NCI-H1417 treated with DMSO at 0.1 percent for 48 hours (cell line): ENCODE measurements around the gene OR7E24.
A peak's percentile ranks its signal among the peaks of the same experiment; 100 is the strongest.
"Not testable (repeated sequence)": the region's sequence is repeated elsewhere in the genome, so short reads cannot be mapped to it uniquely, and the experiment has no call there.

Source experiments
- DNase-seq: peaks from one replicate; lab custom pipeline; 2025; lab: John Stamatoyannopoulos, UW

OR7E24 gene

DNA sequence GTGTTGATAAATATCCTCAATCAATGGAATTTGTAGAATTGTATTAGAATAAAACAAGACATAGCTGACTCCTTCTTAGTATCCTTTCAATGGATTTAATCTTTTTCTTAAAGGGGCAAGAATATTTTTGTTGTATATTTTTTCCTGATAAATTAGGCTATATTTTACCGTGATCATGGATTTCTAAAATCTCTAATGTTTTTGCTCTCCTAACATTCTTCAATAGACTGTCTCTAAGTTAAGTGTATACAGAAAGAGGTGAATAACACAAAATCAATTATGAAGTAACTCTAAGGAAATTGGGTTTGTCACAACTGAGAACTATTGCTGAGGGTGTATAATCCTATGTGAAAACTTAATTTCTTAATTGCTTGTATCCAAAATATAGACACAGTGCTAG, at the start of gene OR7E24:
Gene OR7E24, plus strand, starts transcription at position 301 of the 400 bp plus-strand sequence. CDS start 114 bp downstream, outside the sequence.
- DNase-seq = no peak

DNA sequence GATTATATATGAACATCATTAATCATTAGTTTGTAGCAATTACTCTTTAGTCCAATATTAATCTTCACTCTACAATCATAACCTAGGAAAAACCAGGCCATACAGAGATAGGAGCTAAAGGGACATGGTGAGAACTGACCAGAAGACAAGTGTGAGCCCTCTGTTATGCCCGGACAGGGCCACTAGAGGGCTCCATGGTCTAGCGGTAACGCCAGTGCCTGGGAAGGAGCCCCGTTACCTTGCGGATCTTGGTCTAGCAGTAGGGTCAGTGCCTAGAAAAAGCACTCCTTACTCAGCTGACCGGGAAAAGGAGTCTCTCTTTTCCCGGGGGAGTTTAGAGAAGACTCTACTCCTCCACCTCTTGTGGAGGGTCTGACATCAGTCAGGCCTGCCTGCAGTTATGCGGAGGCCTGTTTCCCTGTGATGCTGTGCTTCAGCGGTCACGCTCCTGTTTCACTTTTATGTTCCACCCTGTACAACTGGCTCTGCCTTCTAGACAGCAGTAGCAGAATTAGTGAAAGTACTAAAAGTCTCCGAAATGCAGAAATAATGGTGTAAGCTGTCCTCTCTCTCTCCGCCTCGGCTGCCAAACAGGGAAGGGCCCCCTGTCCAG, 45.1 kb upstream of the OR7E24 start:
- DNase-seq = peak; percentile 3

DNA sequence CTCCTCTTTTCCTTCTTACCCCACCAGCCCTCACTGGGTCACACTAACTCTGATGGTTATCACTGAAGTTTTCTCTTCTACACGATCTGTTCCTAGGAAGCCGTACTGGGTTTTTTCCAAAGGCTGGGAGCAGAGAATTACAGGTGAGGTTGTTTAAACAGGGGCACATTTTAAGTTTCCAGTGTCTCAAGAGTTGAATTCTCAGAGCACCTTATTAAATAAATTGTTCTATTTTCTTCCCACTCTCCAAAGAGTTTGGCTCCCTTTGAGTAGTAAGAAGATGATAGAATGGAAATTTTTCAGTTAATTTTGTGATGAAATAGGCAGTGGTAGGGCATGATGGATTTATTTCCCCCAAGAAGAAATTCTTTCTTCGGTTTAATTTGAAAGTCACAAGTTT, 31.2 kb upstream of the OR7E24 start, which contains the start of gene OR7D4:
Gene OR7D4, minus strand, starts transcription at position 101 of the 400 bp plus-strand sequence. CDS start 4,752 bp downstream, outside the sequence.
- no peak for DNase-seq

DNA sequence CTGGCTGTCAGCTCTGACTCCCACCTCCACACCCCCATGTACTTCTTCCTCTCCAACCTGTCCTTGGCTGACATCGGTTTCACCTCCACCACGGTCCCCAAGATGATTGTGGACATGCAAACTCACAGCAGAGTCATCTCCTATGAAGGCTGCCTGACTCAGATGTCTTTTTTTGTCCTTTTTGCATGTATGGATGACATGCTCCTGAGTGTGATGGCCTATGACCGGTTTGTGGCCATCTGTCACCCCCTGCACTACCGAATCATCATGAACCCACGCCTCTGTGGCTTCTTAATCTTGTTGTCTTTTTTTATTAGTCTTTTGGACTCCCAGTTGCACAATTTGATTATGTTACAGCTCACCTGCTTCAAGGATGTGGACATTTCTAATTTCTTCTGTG, 506 bp downstream of the OR7E24 start:
- DNase-seq = no peak

DNA sequence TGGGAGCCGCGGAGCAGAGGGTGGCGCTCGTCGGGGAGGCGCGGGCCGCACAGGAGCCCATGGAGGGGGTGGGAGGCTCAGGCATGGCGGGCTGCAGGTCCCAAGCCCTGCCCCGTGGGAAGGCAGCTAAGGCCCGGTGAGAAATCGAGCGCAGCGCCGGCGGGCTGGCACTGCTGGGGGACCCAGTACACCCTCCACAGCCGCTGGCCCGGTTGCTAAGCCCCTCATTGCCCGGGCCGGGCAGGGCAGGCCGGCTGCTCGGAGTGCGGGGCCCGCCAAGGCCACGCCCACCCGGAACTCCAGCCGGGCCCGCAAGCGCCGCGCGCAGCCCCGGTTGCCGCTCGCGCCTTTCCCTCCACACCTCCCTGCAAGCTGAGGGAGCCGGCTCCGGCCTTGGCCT, 32.8 kb downstream of the OR7E24 start:
- DNase-seq = not testable (repeated sequence)

DNA sequence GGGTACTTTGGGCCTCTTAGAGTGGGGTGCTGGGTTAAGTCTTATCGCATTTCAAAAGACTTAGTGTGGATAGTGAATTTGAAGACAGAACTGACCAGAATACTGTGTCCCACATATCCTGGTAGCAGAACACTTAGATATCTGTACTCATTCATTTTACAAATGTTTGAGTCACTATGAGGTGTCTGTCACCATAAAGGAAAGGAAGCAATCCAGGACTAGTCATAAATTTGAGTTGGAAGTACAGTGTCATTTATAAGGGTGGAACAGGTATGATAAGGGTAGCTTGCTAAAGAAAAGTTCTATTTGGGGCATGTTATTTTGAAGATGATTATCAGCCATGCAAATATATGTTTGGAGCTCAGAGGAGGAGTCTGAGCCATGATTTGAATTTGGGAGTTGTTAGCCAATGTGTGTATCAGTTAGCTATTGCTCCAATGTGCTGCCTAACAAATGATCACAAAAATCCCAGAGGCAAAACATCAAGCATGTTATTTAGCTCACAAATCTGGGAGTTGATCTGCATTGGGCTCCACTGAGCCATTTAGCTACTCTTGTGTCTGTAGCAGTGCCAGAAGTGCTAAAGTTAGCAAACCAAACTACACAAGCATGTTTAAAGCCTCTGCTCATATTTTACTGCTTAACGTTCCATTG, 38.6 kb downstream of the OR7E24 start:
- no peak for DNase-seq

DNA sequence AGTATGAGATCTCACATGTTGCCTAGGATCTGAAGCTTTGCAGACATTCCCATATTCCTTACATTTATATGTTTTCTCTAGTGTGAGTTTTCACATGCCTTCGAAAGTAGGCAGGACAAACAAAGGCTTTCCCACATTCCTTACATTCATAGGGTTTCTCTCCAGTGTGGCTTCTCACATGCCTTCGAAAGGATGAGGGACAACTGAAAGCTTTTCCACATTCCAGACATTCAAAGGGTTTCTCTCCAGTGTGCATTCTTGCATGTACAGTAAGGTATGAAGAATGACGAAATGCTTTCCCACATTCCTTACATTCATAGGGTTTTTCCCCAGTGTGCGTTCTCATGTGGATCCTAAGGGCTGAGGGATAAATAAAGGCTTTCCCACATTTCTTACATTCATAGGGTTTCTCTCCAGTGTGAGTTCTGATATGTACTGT, 44.7 kb downstream of the OR7E24 start:
- no peak for DNase-seq

DNA sequence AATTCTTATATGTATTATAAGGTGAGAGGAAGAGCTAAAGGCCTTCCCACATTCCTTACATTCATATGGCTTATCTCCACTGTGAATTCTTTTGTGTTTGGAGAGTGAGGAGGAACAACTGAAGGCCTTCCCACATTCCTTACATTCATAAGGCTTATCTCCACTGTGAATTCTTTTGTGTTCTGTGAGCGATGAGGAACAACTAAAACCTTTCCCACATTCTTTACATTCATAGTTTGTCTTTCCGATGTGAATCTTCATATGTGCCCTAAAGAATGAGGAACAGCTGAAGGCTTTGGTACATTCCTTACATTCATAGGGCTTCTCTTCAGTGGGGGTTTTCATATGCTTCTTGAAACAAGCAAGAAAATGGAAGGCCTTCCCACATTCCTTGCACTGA, 45.6 kb downstream of the OR7E24 start:
- DNase-seq = no peak
